ENCODE data around the gene FXR2.

FXR2 gene

DNA sequence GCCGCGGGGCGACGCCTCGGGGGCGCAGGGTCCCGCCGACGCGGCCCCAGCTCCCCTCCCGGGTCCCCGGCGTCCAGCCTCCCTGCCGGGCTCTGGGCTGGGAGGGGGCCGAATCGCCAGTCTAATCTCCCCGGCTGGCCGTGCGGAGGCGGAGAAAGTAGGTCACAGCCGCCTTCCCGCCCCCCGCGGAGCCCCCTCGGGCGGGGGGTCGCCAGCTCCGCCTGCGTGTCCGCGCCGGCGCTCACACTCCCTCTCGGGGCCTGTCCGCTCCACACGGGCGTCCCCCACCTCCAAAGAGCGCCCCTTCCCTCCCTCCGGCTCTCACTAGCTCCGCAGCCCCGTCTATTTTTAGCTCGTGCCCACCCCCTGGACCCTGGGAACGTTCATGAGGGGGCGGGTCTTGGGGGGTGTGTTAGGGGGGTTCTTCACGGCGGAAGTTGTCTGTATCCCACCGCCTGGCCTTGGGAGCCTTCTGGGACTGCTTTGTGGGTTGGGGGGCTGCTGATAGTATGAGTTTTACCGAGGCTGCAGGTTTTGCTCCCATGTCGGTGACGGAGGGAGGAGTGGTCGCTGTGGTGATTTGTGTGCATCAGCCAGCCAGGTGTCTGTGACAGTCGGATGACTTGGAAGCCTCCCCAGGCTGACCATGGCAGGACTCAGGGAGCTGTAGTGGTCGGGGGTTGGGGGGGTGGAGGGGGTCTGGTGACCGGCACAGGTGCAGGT, 37.1 kb upstream of the FXR2 start:
- ChIA-PET POLR2A (interaction anchor here (0.5 to 1.4 kb wide), 5 partner anchors 9 to 35 kb away, joined by 3 to 12 read pairs (median 3); partner anchors contain the start of gene TP53), CTCF (interaction anchor here (1.3 to 3.0 kb wide), 3 partner anchors 19 to 36 kb away, joined by 4 to 25 read pairs (median 19); partner anchors contain the start of genes TP53 and WRAP53)
- TF ChIP-seq, protein P1, sequence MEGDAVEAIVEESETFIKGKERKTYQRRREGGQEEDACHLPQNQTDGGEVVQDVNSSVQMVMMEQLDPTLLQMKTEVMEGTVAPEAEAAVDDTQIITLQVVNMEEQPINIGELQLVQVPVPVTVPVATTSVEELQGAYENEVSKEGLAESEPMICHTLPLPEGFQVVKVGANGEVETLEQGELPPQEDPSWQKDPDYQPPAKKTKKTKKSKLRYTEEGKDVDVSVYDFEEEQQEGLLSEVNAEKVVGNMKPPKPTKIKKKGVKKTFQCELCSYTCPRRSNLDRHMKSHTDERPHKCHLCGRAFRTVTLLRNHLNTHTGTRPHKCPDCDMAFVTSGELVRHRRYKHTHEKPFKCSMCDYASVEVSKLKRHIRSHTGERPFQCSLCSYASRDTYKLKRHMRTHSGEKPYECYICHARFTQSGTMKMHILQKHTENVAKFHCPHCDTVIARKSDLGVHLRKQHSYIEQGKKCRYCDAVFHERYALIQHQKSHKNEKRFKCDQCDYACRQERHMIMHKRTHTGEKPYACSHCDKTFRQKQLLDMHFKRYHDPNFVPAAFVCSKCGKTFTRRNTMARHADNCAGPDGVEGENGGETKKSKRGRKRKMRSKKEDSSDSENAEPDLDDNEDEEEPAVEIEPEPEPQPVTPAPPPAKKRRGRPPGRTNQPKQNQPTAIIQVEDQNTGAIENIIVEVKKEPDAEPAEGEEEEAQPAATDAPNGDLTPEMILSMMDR (IDR thresholded peaks at IDR 0.05; ENCODE audit: control extremely low read depth, extremely low read depth, low read depth, missing control alignments): no peak
- DNase-seq (ENCODE audit: extremely low spot score): no peak

DNA sequence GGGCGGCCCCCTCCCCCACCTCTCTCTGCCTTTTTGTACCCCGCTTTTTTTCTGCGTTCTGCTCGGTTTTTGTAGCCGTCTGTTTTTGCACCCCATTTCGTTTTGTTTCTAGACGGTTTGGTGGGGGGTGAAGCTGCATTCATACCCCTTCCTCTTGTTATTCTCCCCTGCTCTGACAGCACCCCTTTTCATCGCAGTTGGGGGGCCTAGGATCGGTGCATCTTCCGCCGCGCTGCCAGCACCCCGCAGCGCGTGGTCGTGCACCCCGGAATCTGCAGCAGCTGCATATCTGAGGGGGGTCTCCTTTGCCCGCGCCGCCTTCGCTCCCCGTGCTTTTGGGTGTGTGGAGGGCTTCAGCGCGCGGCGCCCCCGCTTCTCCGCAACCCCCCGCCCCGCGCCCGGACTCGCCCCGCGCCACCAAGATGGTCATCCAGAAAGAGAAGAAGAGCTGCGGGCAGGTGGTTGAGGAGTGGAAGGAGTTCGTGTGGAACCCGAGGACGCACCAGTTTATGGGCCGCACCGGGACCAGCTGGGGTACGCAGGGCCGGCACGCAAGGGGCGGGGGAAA, 36.5 kb upstream of the FXR2 start:
- CTCF ChIA-PET: interaction anchor here (0.8 to 3.0 kb wide), 5 partner anchors 9 to 90 kb away, joined by 3 to 25 read pairs (median 4); partner anchors contain the start of genes SENP3, TP53 and WRAP53
- DNase-seq (ENCODE audit: extremely low spot score): no peak
- TF ChIP-seq, protein P1 (IDR thresholded peaks at IDR 0.05; ENCODE audit: control extremely low read depth, extremely low read depth, low read depth, missing control alignments): no peak
- POLR2A ChIA-PET: interaction anchor here (0.6 to 1.4 kb wide), 10 partner anchors 8 to 36 kb away, joined by 3 to 18 read pairs (median 4); partner anchors contain the start of genes SAT2 and TP53

DNA sequence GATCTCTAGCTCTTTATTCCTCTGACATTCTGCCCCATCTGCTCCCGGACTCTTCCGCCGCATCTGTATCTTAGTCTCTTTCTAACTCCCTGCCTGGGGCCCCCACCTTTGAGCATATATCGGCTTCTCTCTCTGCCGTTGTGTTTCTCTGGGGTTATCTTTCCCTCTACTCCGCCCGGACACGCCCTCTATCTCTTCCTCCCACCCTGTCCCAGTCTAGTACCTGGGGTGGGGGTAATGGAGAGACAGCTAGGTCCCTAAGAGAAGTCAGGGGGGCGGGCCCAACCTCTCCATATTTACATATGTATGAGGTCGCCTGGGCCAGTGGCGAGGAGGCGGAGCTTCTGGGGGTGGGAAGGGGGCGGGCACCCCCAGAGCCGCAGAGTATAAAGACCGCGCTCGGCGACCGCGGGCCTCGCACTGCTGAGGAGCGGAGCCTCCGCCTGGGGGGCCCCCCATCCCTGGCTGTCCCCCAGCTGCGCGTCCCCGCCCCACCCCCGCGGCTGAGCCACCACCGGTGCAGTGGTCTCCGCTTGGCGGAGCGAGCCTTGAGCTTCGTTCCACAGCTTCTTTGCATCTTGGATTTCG, 35.9 kb upstream of the FXR2 start, which contains the start of gene ATP1B2:
TSS of gene ATP1B2 (plus strand) at position 418 of the 588 bp plus-strand sequence. CDS start 593 bp downstream, outside the sequence.
- TF ChIP-seq, protein P1 (IDR thresholded peaks at IDR 0.05; ENCODE audit: control extremely low read depth, extremely low read depth, low read depth, missing control alignments): no peak
- DNase-seq (ENCODE audit: extremely low spot score): peak; percentile 83
- POLR2A ChIA-PET: interaction anchor here (0.6 to 1.4 kb wide), 17 partner anchors 8 to 647 kb away, joined by 3 to 18 read pairs (median 4); partner anchors contain the start of genes SAT2 and TP53
- CTCF ChIA-PET: interaction anchor here (0.8 to 3.0 kb wide), 5 partner anchors 9 to 90 kb away, joined by 3 to 25 read pairs (median 4); partner anchors contain the start of genes SENP3, TP53 and WRAP53

DNA sequence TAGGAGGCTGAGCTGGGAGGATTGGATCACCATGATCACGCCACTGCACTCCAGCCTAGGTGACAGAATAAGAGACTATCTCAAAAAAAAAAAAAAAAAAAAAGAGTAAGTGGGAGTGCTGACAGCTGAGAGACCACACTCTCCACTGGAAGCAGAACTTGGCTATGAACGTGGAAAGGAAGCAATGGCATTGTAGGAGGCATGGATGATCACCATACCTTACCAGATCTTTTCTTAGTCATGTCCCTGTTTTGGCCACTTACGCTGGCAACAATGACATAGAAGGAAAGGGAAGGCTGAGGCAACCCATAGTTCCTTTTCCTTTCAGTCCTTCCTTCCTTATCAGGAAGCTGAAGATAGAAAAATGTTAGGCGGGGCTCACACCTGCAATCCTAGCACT, 32.3 kb upstream of the FXR2 start:
- ChIA-PET CTCF (interaction anchor here (1.3 kb wide), 1 partner anchor 41 kb away, joined by 4 read pairs; the partner anchor contains the start of genes TP53 and WRAP53), POLR2A (no interaction called here)
- TF ChIP-seq, protein P1 (IDR thresholded peaks at IDR 0.05; ENCODE audit: control extremely low read depth, extremely low read depth, low read depth, missing control alignments): no peak
- DNase-seq (ENCODE audit: extremely low spot score): no peak

GRCh38 chr17:7646457-7646856, 31.8 kb upstream of the FXR2 start:
- POLR2A ChIA-PET: no interaction called here
- CTCF ChIA-PET: interaction anchor here (1.2 to 1.3 kb wide), 2 partner anchors 14 to 41 kb away, joined by 3 to 4 read pairs; partner anchors contain the start of genes TP53 and WRAP53
- DNase-seq (ENCODE audit: extremely low spot score): no peak

More at GRCh38 chr17:7646457-7646856, 31.8 kb upstream of the FXR2 start:
- TF ChIP-seq, protein P1 (IDR thresholded peaks at IDR 0.05; ENCODE audit: control extremely low read depth, extremely low read depth, low read depth, missing control alignments): no peak
